GM15510 (cell line): Measurements from ENCODE around the gene PBX1.

Experiments used
- POLR2A ChIP-seq: IDR thresholded peaks from 3 replicates; pipeline ENCODE4 v1.6.1; 2011; ENCODE audit warnings: borderline replicate concordance; ENCODE audit not compliant: insufficient read length; ENCODE audit errors: extremely low read depth

Gene PBX1

GRCh38 chr1:164779376-164779775 lies 220.4 kb downstream of the PBX1 start:
- no peak for TF ChIP-seq POLR2A

DNA sequence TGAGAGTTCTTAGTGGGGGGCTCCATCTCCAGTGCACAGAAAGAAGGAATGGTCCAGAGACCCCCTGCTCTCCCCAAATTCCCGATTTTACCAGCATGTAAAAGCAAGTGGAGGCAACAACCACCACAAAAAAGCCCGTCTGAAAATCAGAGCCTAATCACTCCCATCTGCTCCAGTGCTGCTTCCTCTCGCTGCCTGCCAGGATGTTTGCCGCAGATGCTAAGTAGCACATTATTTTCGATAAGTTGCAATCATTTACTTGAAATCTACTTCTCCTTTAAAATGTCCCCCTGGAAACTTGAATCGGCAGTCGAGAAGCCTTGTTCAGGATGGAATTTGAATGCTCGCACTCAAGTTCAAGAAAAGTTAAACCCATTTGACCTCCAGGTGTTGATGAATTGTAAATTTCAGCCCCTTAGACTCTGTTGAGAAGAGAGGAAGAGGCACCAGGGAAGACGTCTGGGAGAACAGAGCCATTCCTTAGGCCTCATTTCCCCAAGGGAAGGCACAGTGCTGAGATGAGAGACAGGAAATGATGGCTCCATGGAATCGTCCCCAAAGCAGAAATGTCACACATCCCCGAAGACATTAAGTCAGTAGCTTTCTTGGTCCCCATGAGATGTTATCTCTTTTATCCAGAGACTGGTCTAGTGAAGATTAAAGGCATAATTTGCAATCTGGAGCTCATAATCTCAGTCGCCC lies 221.3 kb downstream of the PBX1 start:
- no peak for TF ChIP-seq POLR2A

GRCh38 chr1:164780863-164781262 lies 221.9 kb downstream of the PBX1 start:
- no peak for TF ChIP-seq POLR2A

DNA sequence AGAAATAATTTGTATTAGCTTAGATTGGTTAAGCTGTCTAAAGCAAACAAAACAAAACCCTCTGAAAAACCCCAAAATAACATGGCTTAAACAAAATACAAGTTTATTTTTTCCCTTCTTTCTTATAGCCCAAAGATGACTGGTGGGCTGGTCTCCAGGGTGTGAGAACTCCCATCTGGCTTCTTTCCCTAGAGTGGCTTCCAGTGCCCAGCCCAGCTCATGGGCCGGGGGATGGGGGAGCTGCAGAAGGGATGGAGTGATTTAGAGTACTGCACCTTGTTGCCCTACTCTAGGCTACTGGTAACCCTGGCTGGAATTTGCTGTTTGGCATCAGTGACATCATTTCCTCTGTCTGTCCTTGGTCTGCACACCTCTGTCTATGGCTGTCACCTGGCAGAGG lies 223.0 kb downstream of the PBX1 start:
- TF ChIP-seq POLR2A = no peak

GRCh38 chr1:164783778-164784555 lies 225.0 kb downstream of the PBX1 start:
- no peak for TF ChIP-seq POLR2A

- TF ChIP-seq POLR2A = no peak
These were observed 226.0 kb downstream of the PBX1 start for GRCh38 chr1:164784960-164785359.

DNA sequence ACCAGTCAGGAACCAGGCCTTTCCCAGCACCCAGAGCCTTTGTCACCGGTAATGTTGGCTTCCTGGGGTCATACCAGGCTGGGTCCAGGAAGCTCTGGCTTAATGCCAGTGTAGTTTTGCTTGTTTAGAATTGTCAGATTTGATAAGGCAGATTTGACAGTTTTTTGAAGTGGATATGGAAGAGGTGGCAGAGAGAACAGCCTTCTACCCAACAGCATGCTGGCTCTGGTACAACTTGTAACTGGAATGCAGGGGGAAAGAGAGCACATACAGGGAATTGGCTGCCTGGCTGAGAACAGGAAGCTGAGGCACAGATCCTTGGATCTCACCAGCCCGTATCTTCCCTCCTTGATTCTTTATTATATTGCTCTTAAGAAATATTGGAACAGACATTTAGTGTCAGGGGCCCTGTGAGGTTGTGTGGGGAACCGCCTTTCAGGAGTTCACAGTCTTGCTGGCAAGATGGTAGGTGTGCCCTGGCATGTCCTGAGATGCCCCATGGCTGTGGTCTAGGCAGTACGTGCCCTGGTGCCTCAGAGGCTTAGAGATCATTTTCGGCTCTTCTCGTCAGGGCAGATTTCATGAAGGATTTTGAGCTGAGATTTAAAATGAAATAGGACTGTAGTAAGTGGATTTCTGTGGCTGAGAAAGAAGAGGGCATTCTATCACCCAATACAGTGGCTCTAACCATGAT lies 227.0 kb downstream of the PBX1 start:
- no peak for TF ChIP-seq POLR2A

GRCh38 chr1:164786980-164787833 lies 228.2 kb downstream of the PBX1 start:
- TF ChIP-seq POLR2A = no peak

- no peak for TF ChIP-seq POLR2A
These were observed 228.8 kb downstream of the PBX1 start for GRCh38 chr1:164787834-164788231.

DNA sequence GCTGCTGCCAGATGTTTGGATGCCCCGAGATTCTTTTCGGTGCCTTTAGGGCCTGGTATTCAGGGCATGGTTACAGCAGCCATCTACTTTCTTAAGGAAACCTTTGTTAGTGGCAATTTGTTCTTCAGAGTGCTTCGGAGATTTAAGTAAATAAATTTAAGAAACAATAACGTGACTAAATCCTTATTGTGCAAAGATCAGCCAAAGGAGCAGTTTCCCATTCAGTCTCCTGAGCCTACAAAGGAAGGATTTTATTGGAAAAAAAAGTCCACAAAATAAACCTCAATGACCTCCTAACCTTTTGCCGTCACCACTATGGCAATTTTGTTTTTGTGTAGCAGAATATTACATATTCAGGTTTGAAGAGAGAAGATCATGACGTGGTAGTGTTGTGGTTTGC lies 231.1 kb downstream of the PBX1 start:
- no peak for TF ChIP-seq POLR2A

DNA sequence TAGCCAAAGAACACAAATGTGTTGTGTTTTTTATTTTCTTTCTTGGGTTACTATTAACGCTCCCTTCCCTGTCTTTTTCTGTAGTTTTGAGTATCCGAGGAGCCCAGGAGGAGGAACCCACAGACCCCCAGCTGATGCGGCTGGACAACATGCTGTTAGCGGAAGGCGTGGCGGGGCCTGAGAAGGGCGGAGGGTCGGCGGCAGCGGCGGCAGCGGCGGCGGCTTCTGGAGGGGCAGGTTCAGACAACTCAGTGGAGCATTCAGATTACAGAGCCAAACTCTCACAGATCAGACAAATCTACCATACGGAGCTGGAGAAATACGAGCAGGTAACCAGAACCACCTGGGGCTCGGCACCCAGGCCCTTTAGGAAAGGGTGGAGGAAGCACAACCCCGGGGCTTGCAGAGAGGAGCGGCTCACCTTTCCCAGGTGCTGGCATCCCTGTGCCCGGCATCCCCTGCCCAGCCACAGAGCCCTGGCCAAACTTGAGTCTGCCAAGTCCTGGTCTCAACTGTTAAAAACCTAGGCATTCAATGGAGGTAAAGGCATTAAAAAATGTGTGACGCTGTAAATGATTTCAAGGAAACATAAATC lies 233.5 kb downstream of the PBX1 start:
- TF ChIP-seq POLR2A = no peak

DNA sequence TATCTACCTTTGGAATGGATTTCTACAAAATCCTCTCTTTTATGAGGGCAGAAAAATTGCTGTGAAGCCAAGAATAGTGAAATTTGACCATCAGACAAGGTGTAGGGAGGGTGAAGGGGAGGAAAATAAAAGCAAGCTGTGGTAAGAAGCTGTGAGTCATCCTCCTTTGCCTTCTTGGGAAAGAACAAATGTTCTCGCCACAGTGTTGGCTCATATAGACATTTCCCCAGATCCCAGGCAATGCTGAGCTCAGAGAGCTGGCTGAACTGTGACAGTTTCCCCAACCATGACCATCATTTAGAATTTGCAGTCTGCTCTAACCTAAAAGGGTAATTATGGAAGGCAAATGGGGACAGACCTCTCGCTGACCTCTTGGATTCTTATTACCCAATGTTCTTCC lies 235.4 kb downstream of the PBX1 start:
- TF ChIP-seq POLR2A = no peak

GRCh38 chr1:164796916-164797315 lies 237.9 kb downstream of the PBX1 start:
- TF ChIP-seq POLR2A = no peak

- TF ChIP-seq POLR2A = no peak
These were observed 242.3 kb downstream of the PBX1 start for GRCh38 chr1:164801246-164801731.
